ENCODE results near the gene PHLPP1.

Gene PHLPP1

GRCh38 chr18:62838475-62839098 lies 123.2 kb downstream of the PHLPP1 start:
- no peak for TF ChIP-seq CTCF (IDR thresholded peaks at IDR 0.05)
- Histone ChIP-seq H3K4me3 (ENCODE audit: low read depth, low read length) (no peak overlapping the region), H2AFZ (no peak overlapping the region), H3K79me2 (peaks cover 3% of the 10 kb centered on the region), H3K36me3 (ENCODE audit: control insufficient read depth, insufficient read depth, low read length) (no peaks in the 10 kb centered on the region), H3K27me3 (ENCODE audit: control insufficient read depth, insufficient read depth, low read length) (no peaks in the 10 kb centered on the region), H3K9me3 (ENCODE audit: control insufficient read depth, low read length) (no peaks in the 10 kb centered on the region), H3K27ac (no peak overlapping the region), H3K4me2 (ENCODE audit: low read length) (no peak overlapping the region), H3K9ac (no peak overlapping the region), H3K4me1 (no peaks in the 10 kb centered on the region)

- no peak overlapping the region for H3K4me2 ChIP-seq (ENCODE audit: low read length)
- TF ChIP-seq CTCF (IDR thresholded peaks at IDR 0.05), result no peak
- H3K79me2 ChIP-seq, result peaks cover 3% of the 10 kb centered on the region
- H3K4me3 ChIP-seq (ENCODE audit: low read depth, low read length), result no peak overlapping the region
- no peaks in the 10 kb centered on the region for H3K36me3 ChIP-seq (ENCODE audit: control insufficient read depth, insufficient read depth, low read length)
- no peak overlapping the region for H3K9ac ChIP-seq
- no peak overlapping the region for H2AFZ ChIP-seq
- no peak overlapping the region for H3K27ac ChIP-seq
- H3K9me3 ChIP-seq (ENCODE audit: control insufficient read depth, low read length), result no peaks in the 10 kb centered on the region
- no peaks in the 10 kb centered on the region for H3K27me3 ChIP-seq (ENCODE audit: control insufficient read depth, insufficient read depth, low read length)
- H3K4me1 ChIP-seq, result no peaks in the 10 kb centered on the region
These were observed 124.8 kb downstream of the PHLPP1 start for GRCh38 chr18:62839874-62840713.

- H3K9me3 ChIP-seq (ENCODE audit: control insufficient read depth, low read length), result no peaks in the 10 kb centered on the region
- H3K27me3 ChIP-seq (ENCODE audit: control insufficient read depth, insufficient read depth, low read length), result no peaks in the 10 kb centered on the region
- no peak for TF ChIP-seq CTCF (IDR thresholded peaks at IDR 0.05)
- H3K4me1 ChIP-seq, result no peaks in the 10 kb centered on the region
- no peak overlapping the region for H3K4me3 ChIP-seq (ENCODE audit: low read depth, low read length)
- peaks cover 3% of the 10 kb centered on the region for H3K79me2 ChIP-seq
- no peak overlapping the region for H2AFZ ChIP-seq
- H3K27ac ChIP-seq, result no peak overlapping the region
- H3K36me3 ChIP-seq (ENCODE audit: control insufficient read depth, insufficient read depth, low read length), result no peaks in the 10 kb centered on the region
- no peak overlapping the region for H3K4me2 ChIP-seq (ENCODE audit: low read length)
- no peak overlapping the region for H3K9ac ChIP-seq
These were observed 126.1 kb downstream of the PHLPP1 start for GRCh38 chr18:62841405-62841804.

- no peaks in the 10 kb centered on the region for H3K4me1 ChIP-seq
These were observed 127.6 kb downstream of the PHLPP1 start for GRCh38 chr18:62842898-62843297.

More at GRCh38 chr18:62842898-62843297, 127.6 kb downstream of the PHLPP1 start:
- Histone ChIP-seq H3K79me2 (no peaks in the 10 kb centered on the region), H3K36me3 (ENCODE audit: control insufficient read depth, insufficient read depth, low read length) (no peaks in the 10 kb centered on the region), H3K9me3 (ENCODE audit: control insufficient read depth, low read length) (no peaks in the 10 kb centered on the region), H3K27ac (no peak overlapping the region), H3K4me2 (ENCODE audit: low read length) (no peak overlapping the region), H3K27me3 (ENCODE audit: control insufficient read depth, insufficient read depth, low read length) (no peaks in the 10 kb centered on the region), H3K4me3 (ENCODE audit: low read depth, low read length) (no peak overlapping the region), H3K9ac (no peak overlapping the region), H2AFZ (no peak overlapping the region)
- no peak for TF ChIP-seq CTCF (IDR thresholded peaks at IDR 0.05)
